HepG2 (cell line): ENCODE results near the gene MON1A. TPM values are rescaled to one million over a fixed set of nuclear protein-coding genes. Genes with fewer than 3 reads are reported as not detected.

Source experiments
- ATAC-seq: fragments of 200-7000 bp; cut with Tn5 transposase; 3 replicates; pipeline ENCODE4 v1.9.1; 2020; ENCODE audit warnings: mild to moderate bottlenecking, moderate library complexity
- BruUV-seq: library from RNA; stranded (reverse); fragments of 400-500 nt; replicated peaks from 2 replicates; lab custom pipeline; 2021; lab: Mats Ljungman, UMichigan
- CTCF ChIA-PET: fragments of 300-600 bp; formaldehyde crosslinking; extraction: SDS; loops from one replicate; lab custom pipeline; 2021; ENCODE audit warnings: low total read pairs, inconsistent platforms, low intra/inter-chr PET ratio; lab: Yijun Ruan, JAX
- POLR2A ChIA-PET: fragments of 350-600 bp; sonication (Branson Sonifier 250); formaldehyde crosslinking; loops from one replicate; lab custom pipeline; 2020; ENCODE audit warnings: antibody characterized with exemption, inconsistent platforms; lab: Yijun Ruan, JAX
- DNase-seq: peaks from one replicate; pipeline ENCODE4 v3.0.0-alpha.2; 2015; ENCODE audit warnings: low spot score
- FAIRE-seq: peaks from 3 replicates; lab custom pipeline; 2011; peaks lifted over from hg19 to GRCh38; lab: Jason Lieb, UNC
- H2AFZ ChIP-seq: one replicate; pipeline ENCODE4 v1.6.1; 2011; ENCODE audit warnings: low read length, inconsistent platforms
- H3K27ac ChIP-seq: fragments of 300-600 bp; 3 replicates; pipeline ENCODE4 v1.8.0; 2011; ENCODE audit warnings: mixed run types, mild to moderate bottlenecking, mixed read lengths, low read length, inconsistent platforms; ENCODE audit not compliant: insufficient read depth; ENCODE audit errors: extremely low read length
- H3K27me3 ChIP-seq, 2 experiments: fragments of 200-600 bp in 1 of 2; 2 replicates in 1 of 2; 3 replicates in 1 of 2; pipeline versions ENCODE4 v1.6.0 to v1.8.0; 2011; ENCODE audit warnings: low read length in 2 of 2, mild to moderate bottlenecking in 2 of 2, moderate library complexity in 2 of 2, inconsistent platforms in 1 of 2; ENCODE audit not compliant: insufficient read depth in 2 of 2, control insufficient read depth in 1 of 2
- H3K36me3 ChIP-seq, 2 experiments: fragments of 200-600 bp in 1 of 2; replicated peaks in 1 of 2; 2 replicates in 1 of 2; 3 replicates in 1 of 2; pipeline versions ENCODE4 v1.5.1 to v1.8.0; 2011; ENCODE audit warnings: low read length in 2 of 2, inconsistent platforms in 1 of 2; ENCODE audit not compliant: insufficient read depth in 2 of 2, control insufficient read depth in 1 of 2
- H3K4me1 ChIP-seq: 2 replicates; pipeline ENCODE4 v1.5.1; 2012; ENCODE audit warnings: low read length, inconsistent platforms; ENCODE audit not compliant: insufficient read depth
- H3K4me2 ChIP-seq: 2 replicates; pipeline ENCODE4 v1.6.0; 2011; ENCODE audit warnings: low read depth, low read length, inconsistent platforms
- H3K4me3 ChIP-seq, 3 experiments: fragments of 200-600 bp in 1 of 3; sonication (generic), shearing (Covaris generic) in 1 of 3; replicated peaks in 1 of 3; 2 replicates each; pipeline ENCODE4 v1.5.1; 2011 to 2016; ENCODE audit warnings: low read length in 3 of 3, inconsistent platforms in 2 of 3, low read depth in 2 of 3, mild to moderate bottlenecking in 2 of 3, control low read depth in 1 of 3, mixed read lengths in 1 of 3; ENCODE audit not compliant: insufficient read depth in 1 of 3
- H3K79me2 ChIP-seq: one replicate; pipeline ENCODE4 v1.6.1; 2011; ENCODE audit warnings: low read length, inconsistent platforms; ENCODE audit not compliant: insufficient read depth
- H3K9ac ChIP-seq: 2 replicates; pipeline ENCODE4 v1.6.0; 2011; ENCODE audit warnings: mild to moderate bottlenecking, low read depth, low read length, inconsistent platforms; ENCODE audit not compliant: insufficient read depth
- H3K9me3 ChIP-seq: 2 replicates; pipeline ENCODE4 v1.5.1; 2012; ENCODE audit warnings: mild to moderate bottlenecking, low read length
- H4K20me1 ChIP-seq: 2 replicates; pipeline ENCODE4 v1.6.0; 2011; ENCODE audit warnings: inconsistent platforms, mild to moderate bottlenecking, low read length, moderate library complexity; ENCODE audit not compliant: insufficient read depth
- CBX2 ChIP-seq, 2 experiments: fragments of 200-600 bp in 1 of 2; sonication (generic); formaldehyde crosslinking in 1 of 2; IDR thresholded peaks; 2 replicates each; pipeline versions ENCODE4 v1.7.0 to v1.8.1; 2018 to 2022; ENCODE audit warnings: low read depth in 2 of 2, low read length in 1 of 2, mild to moderate bottlenecking in 1 of 2, missing genetic modification reagents in 1 of 2
- FUBP1 ChIP-seq: sonication (generic); formaldehyde crosslinking; IDR thresholded peaks from 2 replicates; pipeline ENCODE4 v1.5.1; 2020; ENCODE audit warnings: missing genetic modification reagents, mild to moderate bottlenecking, borderline replicate concordance
- ZHX2 ChIP-seq, 2 experiments: sonication (generic) in 1 of 2; formaldehyde crosslinking in 1 of 2; IDR thresholded peaks; 2 replicates each; pipeline versions ENCODE4 v1.6.1 to v1.9.0; 2014 to 2022; ENCODE audit warnings: antibody characterized with exemption in 1 of 2, borderline replicate concordance in 1 of 2, inconsistent platforms in 1 of 2, low read depth in 1 of 2, missing genetic modification reagents in 1 of 2
- ZNF574 ChIP-seq: sonication (generic); formaldehyde crosslinking; IDR thresholded peaks from 2 replicates; pipeline ENCODE4 v1.4.0; 2020; ENCODE audit warnings: missing genetic modification reagents
- WGBS: methylation state at CpG from one replicate; pipeline ENCODE4 v1.1.6; 2017; ENCODE audit warnings: low lambda C conversion rate; 5-methylcytosine and 5-hydroxymethylcytosine counted together
- in situ Hi-C: cut with HindIII; loops from 2 replicates; pipeline ENCODE4 v1.10.0; 2017; ENCODE audit warnings: low pct_unique_long_range_greater_than_20kb; ENCODE audit not compliant: extremely low pct_ligation_motif_present
- intact Hi-C: fragments of 100-400 bp; cut with micrococcal nuclease; formaldehyde crosslinking; loops from one replicate; pipeline ENCODE4 v1.10.0; 2022; ENCODE audit not compliant: unreplicated experiment
- polyA plus RNA-seq, 8 experiments: library from polyadenylated mRNA; depleted of rRNA in 3 of 8; stranded (reverse) in 7 of 8; unstranded in 1 of 8; fragments of >200 nt; fragmentation: Illumina TruSeq in 4 of 8; extraction: Trizol in 4 of 8; gene quantifications; 2 replicates each; pipeline versions ENCODE4 v1.2.1 to v1.2.3, GENCODE V29; 2011 to 2016; ENCODE audit warnings: low read depth in 4 of 8, missing spikeins in 1 of 8, mixed read lengths in 1 of 8; ENCODE audit not compliant: insufficient read depth in 1 of 8
- total RNA-seq, 5 experiments: library from RNA; depleted of rRNA; stranded (reverse); fragments of >200 nt; fragmentation: Illumina TruSeq; extraction: Trizol; gene quantifications; 2 replicates each; pipeline ENCODE4 v1.2.3, GENCODE V29; 2016; ENCODE audit warnings: low read depth in 1 of 5
- TF ChIP-seq, protein P1 (sequence below): sonication (generic); formaldehyde crosslinking; IDR thresholded peaks from 2 replicates; pipeline ENCODE4 v1.5.1; 2020; ENCODE audit warnings: mild to moderate bottlenecking, missing genetic modification reagents

Gene MON1A
- total and polyA plus RNA-seq, 2 of the 13 experiments (the other 11 are each of a cell fraction or from before 2014, with no cell fraction given), result 4.6 to 9.0 TPM

DNA sequence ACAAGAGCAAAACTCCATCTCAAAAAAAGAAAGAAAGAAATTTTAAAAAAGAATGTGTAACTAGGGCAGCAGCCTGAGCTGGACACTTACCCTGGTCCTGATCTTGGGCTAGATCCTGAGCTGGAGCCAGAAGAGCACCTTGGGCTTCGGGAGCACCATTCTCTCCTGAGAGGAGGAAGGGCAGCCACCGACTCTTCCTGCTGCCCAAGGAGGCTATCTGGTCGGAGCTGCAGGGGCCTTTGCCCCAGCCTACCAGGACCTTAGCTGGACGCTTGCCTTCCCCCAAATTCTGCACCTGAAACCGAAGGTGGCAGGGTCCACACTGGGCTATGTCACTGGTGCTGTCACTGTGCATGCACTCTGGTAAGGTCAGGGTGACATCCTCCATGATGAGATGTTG, 53.0 kb downstream of the MON1A start (continued):
- TF ChIP-seq ZHX2 (IDR thresholded peaks at IDR 0.05; ENCODE audit: low read depth) (no peak), ZHX2 (CRISPR knock-in tag; IDR thresholded peaks at IDR 0.05; ENCODE audit: borderline replicate concordance) (no peak)

DNA sequence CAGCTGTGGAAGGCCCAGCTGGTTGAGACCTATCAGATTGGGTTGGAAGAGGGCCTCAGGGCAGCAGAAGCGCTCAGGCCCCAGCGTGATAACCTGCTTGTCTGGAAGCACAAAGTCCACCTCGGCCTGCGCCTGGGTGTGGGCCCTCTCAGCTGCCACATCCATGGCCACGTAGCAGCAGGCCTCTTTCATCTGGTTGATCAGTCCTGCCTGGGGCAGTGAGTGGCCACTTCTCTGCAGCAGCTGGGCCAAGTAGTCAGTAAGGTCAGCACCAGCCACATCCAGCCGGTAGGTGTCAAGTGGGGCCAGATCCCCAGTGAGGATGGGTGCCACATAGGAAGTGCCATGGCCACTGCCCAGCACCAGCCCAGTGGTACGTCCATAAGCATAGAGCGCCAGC, 56.0 kb downstream of the MON1A start:
- in situ Hi-C loops, result no loop called here
- no peaks in the 10 kb centered on the region for H3K79me2 ChIP-seq
- no peaks in the 10 kb centered on the region for H3K9me3 ChIP-seq
- H3K4me2 ChIP-seq, result peak overlapping the region; percentile 65
- DNase-seq (peak; percentile 68), FAIRE-seq (peak; percentile 79), ATAC-seq (peak; percentile 79)
- H3K9ac ChIP-seq, result peak overlapping the region; percentile 50
- H3K27ac ChIP-seq, result peak overlapping the region; percentile 10
- H3K27me3 ChIP-seq, result peaks cover 0 to 23% of the 10 kb centered on the region in 2 experiments; a peak in 4 of 5 replicates
- H3K36me3 ChIP-seq, result no peaks in the 10 kb centered on the region
- 0% methylated on average over 2 of the region's 8 CpGs for WGBS
- intact Hi-C loops, result loop anchor here (1.0 to 2.0 kb wide), 2 partner anchors 27 to 29 kb away; no protein-coding TSS in a partner anchor
- ChIA-PET CTCF (no interaction called here), POLR2A (interaction anchor here (0.9 to 1.6 kb wide), 6 partner anchors 8 to 87 kb away, joined by 3 to 5 read pairs (median 4); partner anchors contain the start of genes INKA1, IP6K1, RBM6 and UBA7)
- peak overlapping the region in 1 of 3 experiments; percentile 44; a peak in 1 of 6 replicates for H3K4me3 ChIP-seq
- H3K4me1 ChIP-seq, result peaks cover 35% of the 10 kb centered on the region
- BruUV-seq, result no TSS peak
- no peak overlapping the region for H2AFZ ChIP-seq
- no peaks in the 10 kb centered on the region for H4K20me1 ChIP-seq
- TF ChIP-seq FUBP1 (CRISPR knock-in tag), result no peak
- TF ChIP-seq, protein P1, sequence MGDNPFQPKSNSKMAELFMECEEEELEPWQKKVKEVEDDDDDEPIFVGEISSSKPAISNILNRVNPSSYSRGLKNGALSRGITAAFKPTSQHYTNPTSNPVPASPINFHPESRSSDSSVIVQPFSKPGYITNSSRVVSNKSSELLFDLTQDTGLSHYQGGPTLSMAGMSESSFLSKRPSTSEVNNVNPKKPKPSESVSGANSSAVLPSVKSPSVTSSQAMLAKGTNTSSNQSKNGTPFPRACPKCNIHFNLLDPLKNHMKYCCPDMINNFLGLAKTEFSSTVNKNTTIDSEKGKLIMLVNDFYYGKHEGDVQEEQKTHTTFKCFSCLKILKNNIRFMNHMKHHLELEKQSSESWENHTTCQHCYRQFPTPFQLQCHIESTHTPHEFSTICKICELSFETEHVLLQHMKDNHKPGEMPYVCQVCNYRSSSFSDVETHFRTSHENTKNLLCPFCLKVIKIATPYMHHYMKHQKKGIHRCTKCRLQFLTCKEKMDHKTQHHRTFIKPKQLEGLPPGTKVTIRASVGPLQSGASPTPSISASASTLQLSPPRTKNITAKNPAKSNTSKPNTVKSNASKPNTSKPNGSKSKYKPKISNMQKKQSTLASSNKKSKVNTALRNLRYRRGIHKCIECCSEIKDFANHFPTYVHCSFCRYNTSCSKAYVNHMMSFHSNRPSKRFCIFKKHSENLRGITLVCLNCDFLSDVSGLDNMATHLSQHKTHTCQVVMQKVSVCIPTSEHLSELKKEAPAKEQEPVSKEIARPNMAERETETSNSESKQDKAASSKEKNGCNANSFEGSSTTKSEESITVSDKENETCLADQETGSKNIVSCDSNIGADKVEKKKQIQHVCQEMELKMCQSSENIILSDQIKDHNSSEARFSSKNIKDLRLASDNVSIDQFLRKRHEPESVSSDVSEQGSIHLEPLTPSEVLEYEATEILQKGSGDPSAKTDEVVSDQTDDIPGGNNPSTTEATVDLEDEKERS (CRISPR knock-in tag), result peak; percentile 67; the same call in 1 of the 2 replicates
- peak; percentile 27; the same call in 1 of the 2 replicates for TF ChIP-seq ZNF574 (CRISPR knock-in tag)
- no peak for TF ChIP-seq CBX2 (IDR thresholded peaks at IDR 0.05; ENCODE audit: low read depth, low read length)
- no peak for TF ChIP-seq CBX2 (CRISPR knock-in tag; IDR thresholded peaks at IDR 0.05; ENCODE audit: low read depth)
